H1 (cell line): Measurements from ENCODE around the gene UBE2G2. TPM values are rescaled to one million over a fixed set of nuclear protein-coding genes. Genes with fewer than 3 reads are reported as not detected.

Experiments used
- BCL11A ChIP-seq, 2 experiments: IDR thresholded peaks; one replicate each; pipeline ENCODE4 v1.6.1; 2011; ENCODE audit warnings: low read depth in 2 of 2, low read length in 2 of 2, mild to moderate bottlenecking in 2 of 2
- CBX5 ChIP-seq: fragments of 300-800, 300-1000 bp; sonication (generic); IDR thresholded peaks from 2 replicates; pipeline ENCODE4 v1.7.1; 2016; ENCODE audit warnings: antibody characterized with exemption, low read length, low read depth
- CREB1 ChIP-seq: IDR thresholded peaks from 2 replicates; pipeline ENCODE4 v1.6.1; 2012; ENCODE audit warnings: inconsistent platforms
- CTBP2 ChIP-seq: IDR thresholded peaks from 2 replicates; pipeline ENCODE4 v1.7.0; 2011; ENCODE audit warnings: borderline replicate concordance, mild to moderate bottlenecking, moderate library complexity, mixed read lengths, low read length; ENCODE audit not compliant: insufficient read depth, insufficient read length
- HDAC6 ChIP-seq: IDR thresholded peaks from one replicate; pipeline ENCODE4 v1.7.1; 2012; ENCODE audit warnings: low read depth, mild to moderate bottlenecking, inconsistent platforms, low read length, moderate library complexity
- NANOG ChIP-seq: IDR thresholded peaks from 2 replicates; pipeline ENCODE4 v1.6.1; 2011; ENCODE audit warnings: low read length, low read depth, mild to moderate bottlenecking, inconsistent platforms; ENCODE audit not compliant: insufficient read depth, poor library complexity, severe bottlenecking
- PHF8 ChIP-seq: fragments of 200-600 bp; sonication (generic); conservative IDR thresholded peaks from 2 replicates; pipeline ENCODE4 v1.7.1; 2012; ENCODE audit warnings: low read depth, mild to moderate bottlenecking, inconsistent platforms, low read length, moderate library complexity
- POU5F1 ChIP-seq: IDR thresholded peaks from 2 replicates; pipeline ENCODE4 v1.6.1; 2011; ENCODE audit warnings: low read depth, mild to moderate bottlenecking, low read length, moderate library complexity
- RXRA ChIP-seq: IDR thresholded peaks from 2 replicates; pipeline ENCODE4 v1.6.1; 2011; ENCODE audit warnings: low read depth, mild to moderate bottlenecking, low read length, moderate library complexity; ENCODE audit not compliant: insufficient read depth
- SP2 ChIP-seq: IDR thresholded peaks from 2 replicates; pipeline ENCODE4 v1.6.1; 2012; ENCODE audit warnings: mild to moderate bottlenecking, low read length, inconsistent platforms
- SP4 ChIP-seq: IDR thresholded peaks from 2 replicates; pipeline ENCODE4 v1.6.1; 2012; ENCODE audit warnings: low read length, inconsistent platforms
- SRF ChIP-seq: IDR thresholded peaks from 2 replicates; pipeline ENCODE4 v1.6.1; 2011; ENCODE audit warnings: mild to moderate bottlenecking, low read depth, low read length, moderate library complexity
- SUZ12 ChIP-seq: fragments of 200-600 bp; sonication (generic); IDR thresholded peaks from 2 replicates; pipeline ENCODE4 v1.6.1; 2012; ENCODE audit warnings: mild to moderate bottlenecking, inconsistent platforms, low read length, moderate library complexity, mixed read lengths
- TAF1 ChIP-seq: IDR thresholded peaks from 2 replicates; pipeline ENCODE4 v1.6.1; 2011; ENCODE audit warnings: mild to moderate bottlenecking, low read depth, low read length
- TAF7 ChIP-seq: optimal IDR thresholded peaks from 2 replicates; pipeline ENCODE3; 2011; ENCODE audit warnings: low read depth, mild to moderate bottlenecking, inconsistent platforms, low read length, moderate library complexity, borderline replicate concordance
- TCF12 ChIP-seq: IDR thresholded peaks from 2 replicates; pipeline ENCODE4 v1.6.1; 2011; ENCODE audit warnings: low read depth, mild to moderate bottlenecking, low read length
- polyA plus RNA-seq, 7 experiments: library from polyadenylated mRNA; depleted of rRNA in 3 of 7; stranded (reverse) in 5 of 7; unstranded in 2 of 7; fragments of >200 nt in 5 of 7; fragments of 200-250 nt in 2 of 7; gene quantifications; 1 replicate in 5 of 7; 2 replicates in 1 of 7; 4 replicates in 1 of 7; pipeline versions ENCODE4 v1.2.1 to v1.2.3, GENCODE V29; 2011 to 2013; ENCODE audit warnings: missing spikeins in 2 of 7, mixed read lengths in 2 of 7
- total RNA-seq: library from RNA; stranded (reverse); fragmentation: NEBNext Ultra II Directional; extraction: Animal tissue kit (Norgen Biotek cat#: 25700); gene quantifications from 2 replicates; pipeline ENCODE4 v1.2.1, GENCODE V29; 2021
- TF ChIP-seq, protein P1 (sequence below): IDR thresholded peaks from 2 replicates; pipeline ENCODE4 v1.6.1; 2012; ENCODE audit warnings: inconsistent platforms
- TF ChIP-seq, protein P2 (sequence below): IDR thresholded peaks from 2 replicates; pipeline ENCODE4 v1.6.1; 2012; ENCODE audit warnings: inconsistent platforms

UBE2G2 gene
- total and polyA plus RNA-seq, 2 of the 8 experiments (the other 6 are each of a cell fraction or from before 2014, with no cell fraction given): 96.3 to 101 TPM

DNA sequence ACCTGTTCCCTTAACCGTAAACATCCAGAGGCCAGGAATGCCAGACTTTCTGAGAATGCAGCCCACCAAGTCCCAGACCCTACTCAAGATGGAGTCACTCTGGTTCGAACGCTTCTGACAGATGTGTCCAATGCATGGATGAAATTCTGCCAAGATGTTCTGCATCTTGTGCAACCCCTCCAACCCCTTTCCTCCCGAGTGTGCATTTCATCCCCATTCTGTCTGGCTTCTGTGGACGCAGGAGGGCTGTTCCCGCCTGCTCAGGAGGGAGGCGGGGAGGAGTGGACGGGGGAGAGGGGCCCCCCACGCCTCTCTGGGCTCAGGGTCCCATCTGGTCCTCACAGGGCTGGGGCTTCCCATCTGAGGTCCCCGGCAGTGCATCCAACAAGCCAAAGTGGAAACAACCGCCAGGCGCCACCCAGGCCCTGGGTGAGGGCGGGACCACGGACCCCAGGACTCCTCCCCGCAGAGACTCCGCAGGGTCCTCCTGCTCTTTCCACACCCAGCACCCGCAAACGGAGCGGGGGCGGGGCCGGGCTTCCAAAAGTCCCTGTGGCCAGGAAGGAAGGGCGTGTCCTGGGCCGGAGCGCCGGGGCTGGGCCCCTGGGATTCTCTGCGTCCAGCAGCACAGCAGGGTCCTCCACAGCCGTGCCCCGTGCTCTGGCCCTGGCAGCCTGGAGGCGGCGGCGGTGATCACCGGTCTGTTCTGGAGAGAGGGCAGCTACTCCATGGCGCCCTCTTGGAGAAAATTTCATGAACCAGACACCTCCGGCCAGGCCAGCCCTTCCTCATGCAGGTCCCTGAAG lies 44.0 kb upstream of the UBE2G2 start (continued):
- TF ChIP-seq HDAC6 (no peak), CBX5 (no peak), PHF8 (no peak), SP2 (no peak), TAF7 (no peak), TAF1 (peak; percentile 29; the same call in 1 of the 2 replicates), NANOG (no peak), CTBP2 (no peak), SUZ12 (no peak), SRF (no peak), POU5F1 (no peak), RXRA (no peak), TCF12 (no peak), SP4 (no peak), CREB1 (no peak), BCL11A (IDR thresholded peaks at IDR 0.05; ENCODE audit: low read depth in 2 of 2, low read length in 2 of 2) (no peak)
- TF ChIP-seq, protein P1, sequence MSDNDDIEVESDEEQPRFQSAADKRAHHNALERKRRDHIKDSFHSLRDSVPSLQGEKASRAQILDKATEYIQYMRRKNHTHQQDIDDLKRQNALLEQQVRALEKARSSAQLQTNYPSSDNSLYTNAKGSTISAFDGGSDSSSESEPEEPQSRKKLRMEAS: peak; percentile 79
- TF ChIP-seq, protein P2, sequence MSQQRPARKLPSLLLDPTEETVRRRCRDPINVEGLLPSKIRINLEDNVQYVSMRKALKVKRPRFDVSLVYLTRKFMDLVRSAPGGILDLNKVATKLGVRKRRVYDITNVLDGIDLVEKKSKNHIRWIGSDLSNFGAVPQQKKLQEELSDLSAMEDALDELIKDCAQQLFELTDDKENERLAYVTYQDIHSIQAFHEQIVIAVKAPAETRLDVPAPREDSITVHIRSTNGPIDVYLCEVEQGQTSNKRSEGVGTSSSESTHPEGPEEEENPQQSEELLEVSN: peak; percentile 57; the same call in 1 of the 2 replicates
